ENCODE data around the gene SAMM50. TPM values are rescaled to one million over a fixed set of nuclear protein-coding genes. Genes with fewer than 3 reads are reported as not detected.

The SAMM50 gene
- 33.2 TPM for total RNA-seq

DNA sequence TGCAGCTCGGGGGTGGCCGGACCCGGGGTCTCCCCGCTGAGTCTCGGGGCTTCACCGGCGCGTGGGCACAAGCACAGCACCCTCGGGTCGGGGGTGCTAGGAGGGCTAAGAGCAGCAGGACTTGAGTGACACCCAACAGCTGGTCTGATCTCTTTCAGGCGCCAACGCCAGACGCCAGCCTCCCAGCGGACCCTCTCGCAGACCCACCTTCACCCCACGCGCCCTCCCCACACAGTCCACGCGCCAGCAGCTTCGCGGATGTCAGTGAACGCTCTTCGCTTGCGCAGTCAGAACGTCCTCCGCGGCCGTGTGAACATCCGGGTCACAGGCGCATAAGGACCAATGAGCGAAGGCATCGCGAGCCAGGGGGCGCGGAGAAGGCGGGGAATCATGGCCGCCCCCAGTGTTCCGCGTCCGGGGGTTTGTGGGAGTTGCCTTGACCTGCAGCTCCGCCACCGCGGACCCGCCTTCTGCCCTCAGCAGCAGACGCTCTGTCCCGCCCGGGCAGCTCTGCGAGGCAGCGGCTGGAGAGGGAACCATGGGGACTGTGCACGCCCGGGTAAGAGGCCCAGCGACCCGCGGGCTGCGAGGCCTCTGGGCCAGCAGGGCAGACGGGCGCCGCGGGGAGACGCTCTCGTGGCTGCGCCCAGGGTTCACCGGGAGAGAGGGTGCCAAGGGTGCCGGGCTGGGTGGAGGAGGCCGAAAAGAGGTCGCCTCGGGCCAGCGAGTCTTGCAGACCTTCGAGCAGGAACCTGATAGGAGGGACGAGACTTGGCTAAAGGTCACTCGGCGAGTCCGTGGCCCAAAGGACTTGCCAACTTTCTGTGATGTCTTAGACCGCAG lies at the start of gene SAMM50:
Gene SAMM50, plus strand, starts transcription at position 403 of the 843 bp plus-strand sequence. Its CDS starts 136 bp downstream, at position 539.

DNA sequence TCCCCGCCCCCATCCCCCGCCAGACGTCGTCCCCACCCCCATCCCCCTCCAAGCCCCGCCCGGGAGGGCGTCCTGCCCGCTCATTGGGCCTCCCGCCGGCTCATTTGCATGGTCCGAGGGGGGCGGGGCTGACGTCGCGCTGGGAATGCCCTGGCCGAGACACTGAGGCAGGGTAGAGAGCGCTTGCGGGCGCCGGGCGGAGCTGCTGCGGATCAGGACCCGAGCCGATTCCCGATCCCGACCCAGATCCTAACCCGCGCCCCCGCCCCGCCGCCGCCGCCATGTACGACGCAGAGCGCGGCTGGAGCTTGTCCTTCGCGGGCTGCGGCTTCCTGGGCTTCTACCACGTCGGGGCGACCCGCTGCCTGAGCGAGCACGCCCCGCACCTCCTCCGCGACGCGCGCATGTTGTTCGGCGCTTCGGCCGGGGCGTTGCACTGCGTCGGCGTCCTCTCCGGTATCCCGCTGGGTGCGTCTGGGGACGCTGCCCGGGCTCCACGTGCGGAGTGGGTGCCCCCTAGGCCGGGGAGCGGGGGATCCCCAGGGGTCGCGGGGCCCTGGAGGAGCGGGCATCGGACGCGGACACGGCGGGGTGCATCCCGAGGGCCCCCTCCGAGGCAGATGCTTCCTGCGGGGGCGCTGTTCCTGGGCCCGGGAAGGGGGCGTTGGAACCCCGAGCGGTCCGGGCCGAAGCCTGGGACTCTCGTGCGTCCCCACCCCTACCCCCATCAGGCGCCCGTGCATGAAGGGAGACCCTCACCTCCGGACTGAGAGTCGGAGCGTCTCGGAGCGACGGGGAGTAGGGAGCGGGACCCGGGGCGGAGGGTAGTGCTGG lies 31.4 kb upstream of the SAMM50 start, which contains the start of gene PNPLA3:
Gene PNPLA3, plus strand, starts transcription at position 175 of the 834 bp plus-strand sequence. Its CDS starts 107 bp downstream, at position 282.

DNA sequence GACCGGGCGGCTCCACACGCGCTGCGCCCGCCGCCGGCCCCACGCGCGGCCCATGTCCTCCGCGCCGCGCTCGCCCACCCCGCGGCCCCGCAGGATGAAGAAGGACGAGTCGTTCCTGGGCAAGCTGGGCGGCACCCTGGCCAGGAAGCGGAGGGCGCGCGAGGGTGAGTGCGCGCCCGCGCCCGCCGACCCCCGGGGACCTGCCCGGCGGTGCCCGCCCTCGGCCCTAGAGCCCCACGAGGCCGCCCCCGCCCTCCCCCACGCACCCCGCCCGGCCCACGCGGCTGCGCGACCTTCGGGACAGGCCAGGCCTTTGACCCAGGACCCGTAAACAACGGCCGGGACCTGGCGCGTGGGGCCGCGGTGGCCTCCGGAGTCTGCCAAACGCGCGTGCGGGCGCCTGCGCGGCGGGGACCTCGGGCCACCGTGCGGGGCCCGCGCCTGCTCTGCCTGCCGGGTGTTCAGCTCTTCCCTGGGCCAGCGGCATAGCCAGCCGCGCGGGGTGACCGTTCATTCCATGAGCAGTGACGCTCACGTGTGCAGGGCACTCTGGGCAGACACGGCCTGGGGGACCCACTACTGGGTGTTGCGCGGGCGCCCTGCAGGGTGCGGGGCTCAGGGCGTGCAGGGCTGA lies 69.2 kb downstream of the SAMM50 start, which contains the start of gene PARVB:
Gene PARVB, plus strand, starts transcription at position 15 of the 634 bp plus-strand sequence. Its CDS starts 38 bp downstream, at position 53.

Other genes with a start within 250 kb of the SAMM50 start
- gene EFCAB6, start 143.1 kb upstream of the SAMM50 start, total RNA-seq, result 12.5 TPM
- 55.7 TPM for gene SULT4A1, start 92.9 kb upstream of the SAMM50 start, total RNA-seq
- gene PNPLA5, start 63.4 kb upstream of the SAMM50 start, total RNA-seq, result not detected
- gene PNPLA3, start 31.6 kb upstream of the SAMM50 start, total RNA-seq, result 23.8 TPM
- 7.2 TPM for gene PARVB, start 68.9 kb downstream of the SAMM50 start, total RNA-seq
- gene PARVG, start 225.5 kb downstream of the SAMM50 start, total RNA-seq, result 1.9 TPM